Measurements from ENCODE around the gene EXD3.
"Not testable (repeated sequence)": the region's sequence is repeated elsewhere in the genome, so short reads cannot be mapped to it uniquely, and the experiment has no call there.

EXD3 gene

GRCh38 chr9:137422604-137423513 lies at the start of gene EXD3, which contains the start of gene NOXA1:
Gene EXD3, minus strand, starts transcription at chr9:137423162. Its CDS starts 27,805 bp downstream, at chr9:137395357.
Gene NOXA1, plus strand, starts transcription at chr9:137423393. Its CDS starts 137 bp downstream, at chr9:137423530.
- DNase-seq (ENCODE audit: low read depth, low spot score) = no peak

- no peak for DNase-seq (ENCODE audit: low read depth, low spot score)
Observed at GRCh38 chr9:137470785-137471184, 47.8 kb upstream of the EXD3 start.

GRCh38 chr9:137467896-137468295 lies 44.9 kb upstream of the EXD3 start:
- no peak for DNase-seq (ENCODE audit: low read depth, low spot score)

- DNase-seq (ENCODE audit: low read depth, low spot score) = no peak
Observed at GRCh38 chr9:137467161-137467581, 44.2 kb upstream of the EXD3 start.

GRCh38 chr9:137466389-137467085 lies 43.6 kb upstream of the EXD3 start:
- not testable (repeated sequence) for DNase-seq (ENCODE audit: low read depth, low spot score)

GRCh38 chr9:137465720-137466388 lies 42.9 kb upstream of the EXD3 start:
- DNase-seq (ENCODE audit: low read depth, low spot score) = no peak

GRCh38 chr9:137465000-137465719 lies 42.2 kb upstream of the EXD3 start:
- DNase-seq (ENCODE audit: low read depth, low spot score) = no peak

- DNase-seq (ENCODE audit: low read depth, low spot score) = no peak
Observed at GRCh38 chr9:137464291-137464999, 41.5 kb upstream of the EXD3 start.

- DNase-seq (ENCODE audit: low read depth, low spot score) = no peak
Observed at GRCh38 chr9:137463931-137464290, 40.9 kb upstream of the EXD3 start.

- DNase-seq (ENCODE audit: low read depth, low spot score) = no peak
Observed at GRCh38 chr9:137462986-137463930, 40.3 kb upstream of the EXD3 start.

GRCh38 chr9:137462396-137462985 lies 39.5 kb upstream of the EXD3 start:
- no peak for DNase-seq (ENCODE audit: low read depth, low spot score)

- DNase-seq (ENCODE audit: low read depth, low spot score) = peak; percentile 35
Observed at GRCh38 chr9:137461663-137462395, 38.9 kb upstream of the EXD3 start.

- no peak for DNase-seq (ENCODE audit: low read depth, low spot score)
Observed at GRCh38 chr9:137461316-137461662, 38.3 kb upstream of the EXD3 start.

- DNase-seq (ENCODE audit: low read depth, low spot score) = no peak
Observed at GRCh38 chr9:137460363-137461315, 37.7 kb upstream of the EXD3 start.

- no peak for DNase-seq (ENCODE audit: low read depth, low spot score)
Observed at GRCh38 chr9:137459601-137460362, 36.8 kb upstream of the EXD3 start.

GRCh38 chr9:137459152-137459600 lies 36.2 kb upstream of the EXD3 start, which contains the start of gene NSMF:
Gene NSMF, minus strand, starts transcription at chr9:137459334. Its CDS starts 232 bp downstream, at chr9:137459102.
- no peak for DNase-seq (ENCODE audit: low read depth, low spot score)

Data from iPS DF 19.7 (cell line).